H1 (cell line): ENCODE data around the gene PCGF6. TPM values are rescaled to one million over a fixed set of nuclear protein-coding genes. Genes with fewer than 3 reads are reported as not detected.

Source experiments
- CTCF ChIA-PET: fragments of 300-600 bp; sonication (Branson Sonifier 250); formaldehyde crosslinking; loops from one replicate; lab custom pipeline; 2021; ENCODE audit not compliant: partially characterized antibody; lab: Charles Lee
- POLR2A ChIA-PET: fragments of 300-600 bp; sonication (Branson Sonifier 250); formaldehyde crosslinking; loops from one replicate; lab custom pipeline; 2021; ENCODE audit warnings: inconsistent platforms; ENCODE audit not compliant: partially characterized antibody; lab: Charles Lee
- DNase-seq, 2 experiments: peaks; one replicate each; pipeline versions ENCODE4 v3.0.0 to v3.0.0-alpha.2; 2010 to 2022; ENCODE audit warnings: low spot score in 2 of 2, low read depth in 1 of 2, mixed read lengths in 1 of 2
- FAIRE-seq: peaks from 2 replicates; lab custom pipeline; 2011; peaks lifted over from hg19 to GRCh38; lab: Jason Lieb, UNC
- H2AFZ ChIP-seq: 2 replicates; pipeline ENCODE4 v1.8.1; 2012; ENCODE audit warnings: low read length, inconsistent platforms
- H2AK5ac ChIP-seq: 2 replicates; pipeline ENCODE4 v1.6.1; 2013; ENCODE audit warnings: low read depth, low read length
- H2BK120ac ChIP-seq: replicated peaks from 2 replicates; pipeline ENCODE3; 2013; ENCODE audit warnings: low read depth, low read length, inconsistent platforms
- H2BK12ac ChIP-seq: 2 replicates; pipeline ENCODE4 v1.6.1; 2013; ENCODE audit warnings: low read depth, low read length
- H2BK15ac ChIP-seq: 2 replicates; pipeline ENCODE4 v1.6.1; 2013; ENCODE audit warnings: low read length
- H2BK20ac ChIP-seq: 2 replicates; pipeline ENCODE4 v1.6.1; 2013; ENCODE audit warnings: low read length
- H2BK5ac ChIP-seq: 2 replicates; pipeline ENCODE4 v1.6.1; 2013; ENCODE audit warnings: low read depth, low read length
- H3K14ac ChIP-seq: 2 replicates; pipeline ENCODE4 v1.6.1; 2013; ENCODE audit warnings: inconsistent platforms; ENCODE audit not compliant: insufficient read length
- H3K18ac ChIP-seq: 2 replicates; pipeline ENCODE4 v1.6.1; 2013; ENCODE audit warnings: low read length; ENCODE audit errors: extremely low read depth
- H3K23ac ChIP-seq: 2 replicates; pipeline ENCODE4 v1.6.1; 2013; ENCODE audit warnings: inconsistent platforms; ENCODE audit not compliant: insufficient read length
- H3K23me2 ChIP-seq: 2 replicates; pipeline ENCODE4 v1.6.1; 2013; ENCODE audit warnings: low read depth, low read length
- H3K27ac ChIP-seq: 2 replicates; pipeline ENCODE4 v1.6.1; 2011; ENCODE audit warnings: low read depth, low read length, inconsistent platforms
- H3K27me3 ChIP-seq, 4 experiments: replicated peaks in 1 of 4; 1 replicate in 1 of 4; 2 replicates in 3 of 4; pipeline versions ENCODE4 v1.6.1 to v1.8.1; 2011 to 2013; ENCODE audit warnings: low read length in 3 of 4, mild to moderate bottlenecking in 3 of 4, inconsistent platforms in 2 of 4, mixed read lengths in 2 of 4, moderate library complexity in 1 of 4; ENCODE audit not compliant: control insufficient read depth in 3 of 4, insufficient read depth in 3 of 4; ENCODE audit errors: extremely low read depth in 1 of 4
- H3K36me3 ChIP-seq, 4 experiments: 2 replicates each; pipeline versions ENCODE4 v1.6.1 to v1.8.1; 2011 to 2013; ENCODE audit warnings: mild to moderate bottlenecking in 4 of 4, low read length in 3 of 4, moderate library complexity in 2 of 4, control low read depth in 1 of 4, inconsistent platforms in 1 of 4; ENCODE audit not compliant: insufficient read depth in 4 of 4, control insufficient read depth in 2 of 4
- H3K4ac ChIP-seq: replicated peaks from 2 replicates; pipeline ENCODE3; 2013; ENCODE audit warnings: low read length, low read depth, mixed read lengths, inconsistent platforms; ENCODE audit not compliant: insufficient read length
- H3K4me1 ChIP-seq, 4 experiments: replicated peaks in 1 of 4; 1 replicate in 1 of 4; 2 replicates in 3 of 4; pipeline versions ENCODE4 v1.6.1 to v1.8.1; 2011 to 2013; ENCODE audit warnings: low read length in 3 of 4, inconsistent platforms in 2 of 4, mixed read lengths in 1 of 4; ENCODE audit not compliant: insufficient read depth in 4 of 4, control insufficient read depth in 3 of 4
- H3K4me2 ChIP-seq, 2 experiments: 2 replicates each; pipeline versions ENCODE4 v1.6.1 to v1.8.1; 2011 to 2013; ENCODE audit warnings: low read depth in 2 of 2, low read length in 2 of 2, control low read depth in 1 of 2, inconsistent platforms in 1 of 2, mild to moderate bottlenecking in 1 of 2; ENCODE audit not compliant: insufficient read depth in 1 of 2
- H3K4me3 ChIP-seq, 4 experiments: fragments of 200-600, 300-600 bp in 1 of 4; sonication (generic), shearing (Covaris generic), sonication (Bioruptor Twin) in 1 of 4; 2 replicates each; pipeline versions ENCODE4 v1.5.1 to v1.8.1; 2011 to 2016; ENCODE audit warnings: low read length in 4 of 4, low read depth in 3 of 4, control low read depth in 2 of 4, inconsistent platforms in 2 of 4, mild to moderate bottlenecking in 2 of 4, mixed read lengths in 1 of 4, moderate library complexity in 1 of 4; ENCODE audit not compliant: insufficient read depth in 2 of 4; ENCODE audit errors: extremely low read depth in 1 of 4
- H3K56ac ChIP-seq: replicated peaks from 2 replicates; pipeline ENCODE3; 2013; ENCODE audit warnings: low read depth, mild to moderate bottlenecking, mixed read lengths, low read length, inconsistent platforms; ENCODE audit not compliant: insufficient read length
- H3K79me1 ChIP-seq: 2 replicates; pipeline ENCODE4 v1.6.1; 2013; ENCODE audit warnings: low read depth, low read length, control low read depth
- H3K79me2 ChIP-seq, 2 experiments: 2 replicates each; pipeline versions ENCODE4 v1.6.1 to v1.8.1; 2012 to 2013; ENCODE audit warnings: low read length in 2 of 2, mild to moderate bottlenecking in 2 of 2, inconsistent platforms in 1 of 2; ENCODE audit not compliant: insufficient read depth in 2 of 2, control insufficient read depth in 1 of 2
- H3K9ac ChIP-seq, 4 experiments: replicated peaks in 1 of 4; 1 replicate in 1 of 4; 2 replicates in 3 of 4; pipeline versions ENCODE4 v1.6.1 to v1.8.1; 2011 to 2013; ENCODE audit warnings: low read depth in 3 of 4, low read length in 3 of 4, control low read depth in 2 of 4, mild to moderate bottlenecking in 2 of 4, moderate library complexity in 2 of 4, inconsistent platforms in 1 of 4; ENCODE audit errors: extremely low read depth in 1 of 4
- H3K9me3 ChIP-seq, 2 experiments: 2 replicates each; pipeline versions ENCODE4 v1.6.1 to v1.8.1; 2012 to 2013; ENCODE audit warnings: mild to moderate bottlenecking in 2 of 2, moderate library complexity in 2 of 2, control low read depth in 1 of 2, inconsistent platforms in 1 of 2, low read depth in 1 of 2, low read length in 1 of 2, mixed read lengths in 1 of 2; ENCODE audit not compliant: insufficient read depth in 2 of 2
- H4K20me1 ChIP-seq, 2 experiments: replicated peaks in 1 of 2; 2 replicates each; pipeline versions ENCODE3 to v1.8.1; 2011 to 2013; ENCODE audit warnings: inconsistent platforms in 2 of 2, low read length in 2 of 2, mild to moderate bottlenecking in 1 of 2; ENCODE audit not compliant: insufficient read depth in 2 of 2, control insufficient read depth in 1 of 2
- H4K5ac ChIP-seq: 2 replicates; pipeline ENCODE4 v1.6.1; 2013; ENCODE audit warnings: low read length, low read depth, mixed read lengths, inconsistent platforms; ENCODE audit not compliant: insufficient read length
- H4K8ac ChIP-seq: 2 replicates; pipeline ENCODE4 v1.8.0; 2013; ENCODE audit warnings: mild to moderate bottlenecking, moderate library complexity, low read length, inconsistent platforms; ENCODE audit not compliant: insufficient read depth; ENCODE audit errors: extremely low read depth
- H4K91ac ChIP-seq: replicated peaks from 2 replicates; pipeline ENCODE3; 2013; ENCODE audit warnings: low read length, mixed read lengths, inconsistent platforms; ENCODE audit not compliant: insufficient read length
- BACH1 ChIP-seq: IDR thresholded peaks from 2 replicates; pipeline ENCODE4 v1.6.1; 2012; ENCODE audit warnings: low read length, improper control_type of control experiment
- HDAC2 ChIP-seq, 2 experiments: fragments of 300-600 bp in 1 of 2; sonication (generic) in 1 of 2; IDR thresholded peaks; 2 replicates each; pipeline ENCODE4 v1.6.1; 2011 to 2012; ENCODE audit warnings: low read depth in 2 of 2, low read length in 2 of 2, mild to moderate bottlenecking in 2 of 2, moderate library complexity in 2 of 2, borderline replicate concordance in 1 of 2, inconsistent platforms in 1 of 2
- KDM4A ChIP-seq: IDR thresholded peaks from one replicate; pipeline ENCODE4 v1.7.1; 2012; ENCODE audit warnings: low read depth, mild to moderate bottlenecking, moderate library complexity, low read length, inconsistent platforms; ENCODE audit not compliant: severe bottlenecking
- WGBS, 2 experiments: shearing (Covaris generic) in 1 of 2; methylation state at CpG; one replicate each; pipeline versions ENCODE4 v1.1.6 to v1.1.7; 2013 to 2015; ENCODE audit warnings: low lambda C conversion rate in 2 of 2, mixed read lengths in 2 of 2, inconsistent platforms in 1 of 2, low coverage in 1 of 2, missing lambda C conversion rate in 1 of 2; ENCODE audit not compliant: insufficient replicate concordance in 2 of 2, insufficient coverage in 1 of 2, insufficient read length in 1 of 2; ENCODE audit errors: extremely low coverage in 1 of 2, missing lambda C conversion rate in 1 of 2; 5-methylcytosine and 5-hydroxymethylcytosine counted together
- polyA plus RNA-seq, 7 experiments: library from polyadenylated mRNA; depleted of rRNA in 3 of 7; stranded (reverse) in 5 of 7; unstranded in 2 of 7; fragments of >200 nt in 5 of 7; fragments of 200-250 nt in 2 of 7; gene quantifications; 1 replicate in 5 of 7; 2 replicates in 1 of 7; 4 replicates in 1 of 7; pipeline versions ENCODE4 v1.2.1 to v1.2.3, GENCODE V29; 2011 to 2013; ENCODE audit warnings: missing spikeins in 2 of 7, mixed read lengths in 2 of 7
- total RNA-seq: library from RNA; stranded (reverse); fragmentation: NEBNext Ultra II Directional; extraction: Animal tissue kit (Norgen Biotek cat#: 25700); gene quantifications from 2 replicates; pipeline ENCODE4 v1.2.1, GENCODE V29; 2021

Gene PCGF6
- total and polyA plus RNA-seq, 2 of the 8 experiments (the other 6 are each of a cell fraction or from before 2014, with no cell fraction given), result 6.9 to 18.6 TPM

DNA sequence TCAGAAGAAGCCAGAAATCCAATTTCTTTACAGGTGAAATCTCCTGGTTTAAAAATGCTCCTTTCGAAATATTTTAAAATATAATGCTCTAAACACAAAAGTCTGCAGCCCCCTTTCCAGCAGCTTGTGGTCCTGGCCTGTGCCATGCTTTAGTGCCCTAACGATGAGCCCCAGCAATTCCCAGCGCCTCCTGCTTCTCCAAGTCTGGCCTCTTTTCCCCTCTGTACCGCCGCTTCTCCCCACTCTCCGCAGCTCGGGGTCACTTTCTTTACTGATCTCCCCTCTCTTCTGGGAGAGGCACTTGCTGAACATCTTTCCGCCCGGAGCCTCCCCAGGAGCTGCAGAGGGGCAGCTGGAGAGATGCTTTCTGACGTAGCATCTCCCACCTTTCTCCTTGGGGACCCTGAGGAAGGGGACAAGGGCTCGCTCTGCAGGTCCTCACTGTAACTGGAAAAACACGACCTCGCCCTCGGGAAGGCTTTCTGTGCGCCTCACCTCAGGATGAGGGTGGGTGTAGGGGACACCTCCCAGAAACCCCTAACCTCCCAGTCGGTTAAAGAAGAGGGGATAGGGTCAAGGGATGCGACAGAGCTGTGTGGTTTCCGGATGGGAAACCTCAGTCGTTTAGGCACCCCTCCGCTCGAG lies 74.6 kb downstream of the PCGF6 start:
- FAIRE-seq (no peak), DNase-seq (no peak)
- H3K56ac ChIP-seq, result no peak overlapping the region
- H2BK20ac ChIP-seq, result no peak overlapping the region
- peak overlapping the region; percentile 45; the same call in 1 of the 2 replicates for H4K8ac ChIP-seq
- no peak overlapping the region for H2AK5ac ChIP-seq
- no peak overlapping the region for H2BK5ac ChIP-seq
- H3K4me3 ChIP-seq, result peak overlapping the region; percentile 49 to 72 (median 64)
- no peaks in the 10 kb centered on the region for H3K36me3 ChIP-seq
- H3K4ac ChIP-seq, result no peak overlapping the region
- peak overlapping the region; percentile 85 to 88 for H3K4me2 ChIP-seq
- no peak overlapping the region; the same call in 1 of the 2 replicates for H2BK12ac ChIP-seq
- H3K23me2 ChIP-seq, result peaks cover 16% of the 10 kb centered on the region
- peaks cover 3 to 12% of the 10 kb centered on the region in 2 experiments for H4K20me1 ChIP-seq
- WGBS, 2 experiments, result 16% methylated on average over 21 of the region's 21 CpGs; no CpG with 5 or more reads in 1 of the 2 experiments
- H3K79me1 ChIP-seq, result no peaks in the 10 kb centered on the region
- H3K9ac ChIP-seq, result peak overlapping the region in 1 of 4 experiments; percentile 54; a peak in 2 of 7 replicates
- no peak overlapping the region for H4K5ac ChIP-seq
- H3K27ac ChIP-seq, result no peak overlapping the region
- ChIA-PET POLR2A (interaction anchor here (0.6 to 2.1 kb wide), 4 partner anchors 11 to 278 kb away, joined by 3 to 10 read pairs (median 4); partner anchors contain the start of gene NT5C2), CTCF (interaction anchor here (0.6 to 2.4 kb wide), 6 partner anchors 8 to 784 kb away, joined by 3 to 9 read pairs (median 4); no protein-coding TSS in a partner anchor)
- no peak overlapping the region for H3K14ac ChIP-seq
- H3K4me1 ChIP-seq, result peaks cover 4 to 12% (median 10%) of the 10 kb centered on the region in 4 experiments
- peak overlapping the region; percentile 50; the same call in 1 of the 2 replicates for H2BK15ac ChIP-seq
- H2AFZ ChIP-seq, result peak overlapping the region; percentile 10; the same call in 1 of the 2 replicates
- no peak overlapping the region for H4K91ac ChIP-seq
- H3K27me3 ChIP-seq, result peaks cover 17 to 40% (median 37%) of the 10 kb centered on the region in 4 experiments
- no peaks in the 10 kb centered on the region for H3K79me2 ChIP-seq
- H3K9me3 ChIP-seq, result no peaks in the 10 kb centered on the region
- peak overlapping the region; percentile 52; the same call in 1 of the 2 replicates for H3K18ac ChIP-seq
- no peak overlapping the region for H3K23ac ChIP-seq
- H2BK120ac ChIP-seq, result peak overlapping the region; percentile 13
- TF ChIP-seq HDAC2 (IDR thresholded peaks at IDR 0.05; ENCODE audit: borderline replicate concordance in 1 of 2, low read depth in 2 of 2, low read length in 2 of 2), result no peak
- TF ChIP-seq KDM4A, result peak; percentile 13
- TF ChIP-seq BACH1, result no peak
